Measurements from ENCODE around the gene SPAG16. TPM values are rescaled to one million over a fixed set of nuclear protein-coding genes. Genes with fewer than 3 reads are reported as not detected.
A peak's percentile ranks its signal among the peaks of the same experiment; 100 is the strongest.

SPAG16 gene
- total RNA-seq, 1 donor from 2014 or later: 18.1 TPM

GRCh38 chr2:214185546-214185945, 901.3 kb downstream of the SPAG16 start:
- Mint-ChIP-seq H3K27me3 (ENCODE audit: unreplicated experiment) (peaks cover 6% of the 10 kb centered on the region), H3K27ac (ENCODE audit: unreplicated experiment) (peak overlapping the region; percentile 95), H3K4me1 (ENCODE audit: low read depth, unreplicated experiment) (peaks cover 35% of the 10 kb centered on the region), H3K36me3 (ENCODE audit: unreplicated experiment) (no peaks in the 10 kb centered on the region), H3K9me3 (ENCODE audit: unreplicated experiment) (peaks cover 6% of the 10 kb centered on the region), H3K4me3 (ENCODE audit: unreplicated experiment) (peak overlapping the region; percentile 48)
- no peak for TF ChIP-seq CTCF (IDR thresholded peaks at IDR 0.05; ENCODE audit: partially characterized antibody, unreplicated experiment)
- no peak for DNase-seq

GRCh38 chr2:214192711-214193110, 908.4 kb downstream of the SPAG16 start:
- Mint-ChIP-seq H3K36me3 (ENCODE audit: unreplicated experiment) (no peaks in the 10 kb centered on the region), H3K4me1 (ENCODE audit: low read depth, unreplicated experiment) (peaks cover 12% of the 10 kb centered on the region), H3K9me3 (ENCODE audit: unreplicated experiment) (no peaks in the 10 kb centered on the region), H3K27ac (ENCODE audit: unreplicated experiment) (no peak overlapping the region), H3K27me3 (ENCODE audit: unreplicated experiment) (no peaks in the 10 kb centered on the region), H3K4me3 (ENCODE audit: unreplicated experiment) (no peak overlapping the region)
- TF ChIP-seq CTCF (IDR thresholded peaks at IDR 0.05; ENCODE audit: partially characterized antibody, unreplicated experiment): no peak
- no peak for DNase-seq

GRCh38 chr2:214193943-214194342, 909.7 kb downstream of the SPAG16 start:
- Mint-ChIP-seq H3K4me3 (ENCODE audit: unreplicated experiment) (no peak overlapping the region), H3K27me3 (ENCODE audit: unreplicated experiment) (no peaks in the 10 kb centered on the region), H3K9me3 (ENCODE audit: unreplicated experiment) (no peaks in the 10 kb centered on the region), H3K27ac (ENCODE audit: unreplicated experiment) (no peak overlapping the region), H3K36me3 (ENCODE audit: unreplicated experiment) (no peaks in the 10 kb centered on the region), H3K4me1 (ENCODE audit: low read depth, unreplicated experiment) (peaks cover 8% of the 10 kb centered on the region)
- no peak for DNase-seq
- no peak for TF ChIP-seq CTCF (IDR thresholded peaks at IDR 0.05; ENCODE audit: partially characterized antibody, unreplicated experiment)

- TF ChIP-seq CTCF (IDR thresholded peaks at IDR 0.05; ENCODE audit: partially characterized antibody, unreplicated experiment): no peak
- no peak overlapping the region for H3K4me3 Mint-ChIP-seq (ENCODE audit: unreplicated experiment)
Observed at GRCh38 chr2:214196260-214196659, 912.0 kb downstream of the SPAG16 start.

GRCh38 chr2:214201892-214202291, 917.6 kb downstream of the SPAG16 start:
- H3K9me3 Mint-ChIP-seq (ENCODE audit: unreplicated experiment): no peaks in the 10 kb centered on the region
- peaks cover 9% of the 10 kb centered on the region for H3K4me1 Mint-ChIP-seq (ENCODE audit: low read depth, unreplicated experiment)
- DNase-seq: no peak
- no peak overlapping the region for H3K27ac Mint-ChIP-seq (ENCODE audit: unreplicated experiment)
- no peak for TF ChIP-seq CTCF (IDR thresholded peaks at IDR 0.05; ENCODE audit: partially characterized antibody, unreplicated experiment)
- H3K36me3 Mint-ChIP-seq (ENCODE audit: unreplicated experiment): no peaks in the 10 kb centered on the region
- no peak overlapping the region for H3K4me3 Mint-ChIP-seq (ENCODE audit: unreplicated experiment)
- no peaks in the 10 kb centered on the region for H3K27me3 Mint-ChIP-seq (ENCODE audit: unreplicated experiment)

More at GRCh38 chr2:214196260-214196659, 912.0 kb downstream of the SPAG16 start:
- H3K9me3 Mint-ChIP-seq (ENCODE audit: unreplicated experiment): no peaks in the 10 kb centered on the region
- no peaks in the 10 kb centered on the region for H3K36me3 Mint-ChIP-seq (ENCODE audit: unreplicated experiment)
- no peak for DNase-seq
- H3K4me1 Mint-ChIP-seq (ENCODE audit: low read depth, unreplicated experiment): no peaks in the 10 kb centered on the region
- H3K27me3 Mint-ChIP-seq (ENCODE audit: unreplicated experiment): no peaks in the 10 kb centered on the region
- no peak overlapping the region for H3K27ac Mint-ChIP-seq (ENCODE audit: unreplicated experiment)
